NCI-H226 (cell line): ENCODE data around the gene TMEM129.

ENCODE experiments used
- DNase-seq: peaks from one replicate; pipeline ENCODE4 v3.0.0-alpha.2; 2015

The TMEM129 gene

GRCh38 chr4:1721003-1721665 is at the start of gene TMEM129, which contains the start of gene TACC3:
Gene TMEM129 (minus strand): TSS chr4:1721323. CDS start chr4:1720837, 486 bp downstream.
Gene TACC3 (plus strand): TSS chr4:1721521. CDS start chr4:1723422, 1,901 bp downstream.
- peak; percentile 88 for DNase-seq

GRCh38 chr4:1770791-1771231 is 49.7 kb upstream of the TMEM129 start:
- DNase-seq, result no peak

- no peak for DNase-seq
Observed at GRCh38 chr4:1770245-1770644, 49.1 kb upstream of the TMEM129 start.

GRCh38 chr4:1769692-1770091 is 48.6 kb upstream of the TMEM129 start:
- DNase-seq, result no peak

- DNase-seq, result no peak
Observed at GRCh38 chr4:1768367-1769034, 47.4 kb upstream of the TMEM129 start.

GRCh38 chr4:1767770-1768366 is 46.7 kb upstream of the TMEM129 start:
- DNase-seq, result no peak

- DNase-seq, result no peak
Observed at GRCh38 chr4:1767061-1767769, 46.1 kb upstream of the TMEM129 start.

GRCh38 chr4:1766106-1767060 is 45.3 kb upstream of the TMEM129 start:
- DNase-seq, result no peak

- DNase-seq, result peak; percentile 39
Observed at GRCh38 chr4:1765409-1766072, 44.4 kb upstream of the TMEM129 start.

GRCh38 chr4:1764670-1765069 is 43.5 kb upstream of the TMEM129 start:
- DNase-seq, result no peak

GRCh38 chr4:1763550-1764080 is 42.5 kb upstream of the TMEM129 start:
- DNase-seq, result no peak

GRCh38 chr4:1763070-1763549 is 42.0 kb upstream of the TMEM129 start:
- no peak for DNase-seq

- no peak for DNase-seq
Observed at GRCh38 chr4:1762264-1763010, 41.3 kb upstream of the TMEM129 start.

GRCh38 chr4:1761130-1761689 is 40.1 kb upstream of the TMEM129 start:
- DNase-seq, result no peak

- no peak for DNase-seq
Observed at GRCh38 chr4:1760521-1761071, 39.5 kb upstream of the TMEM129 start.

- no peak for DNase-seq
Observed at GRCh38 chr4:1759818-1760223, 38.7 kb upstream of the TMEM129 start.

- DNase-seq, result no peak
Observed at GRCh38 chr4:1759170-1759817, 38.2 kb upstream of the TMEM129 start.

- DNase-seq, result no peak
Observed at GRCh38 chr4:1758306-1759121, 37.4 kb upstream of the TMEM129 start.
